Subcutaneous abdominal adipose tissue (tissue), 5 donors: ENCODE measurements around the gene KCNK10.

Experiments
- H3K27ac ChIP-seq: one replicate; pipeline ENCODE4 v1.7.0; 2013; ENCODE audit warnings: low read depth, mild to moderate bottlenecking, inconsistent platforms, low read length, moderate library complexity
- H3K27me3 ChIP-seq, 5 donors: one replicate each; pipeline ENCODE4 v1.7.0; 2013; ENCODE audit warnings: low read length in 5 of 5, inconsistent platforms in 1 of 5; ENCODE audit not compliant: control insufficient read depth in 5 of 5, insufficient read depth in 4 of 5
- H3K36me3 ChIP-seq, 5 donors: one replicate each; pipeline ENCODE4 v1.7.0; 2013; ENCODE audit warnings: low read length in 5 of 5; ENCODE audit not compliant: control insufficient read depth in 5 of 5, insufficient read depth in 5 of 5
- H3K4me1 ChIP-seq, 5 donors: one replicate each; pipeline ENCODE4 v1.7.0; 2013; ENCODE audit warnings: low read length in 5 of 5, mild to moderate bottlenecking in 3 of 5, moderate library complexity in 1 of 5; ENCODE audit not compliant: control insufficient read depth in 5 of 5, insufficient read depth in 5 of 5
- H3K4me3 ChIP-seq, 5 donors: one replicate each; pipeline ENCODE4 v1.7.0; 2013; ENCODE audit warnings: low read length in 5 of 5, low read depth in 1 of 5
- H3K9ac ChIP-seq, 5 donors: one replicate each; pipeline ENCODE4 v1.7.0; 2013; ENCODE audit warnings: low read length in 5 of 5, mild to moderate bottlenecking in 4 of 5, moderate library complexity in 3 of 5
- H3K9me3 ChIP-seq, 5 donors: one replicate each; pipeline ENCODE4 v1.7.0; 2013; ENCODE audit warnings: low read length in 5 of 5; ENCODE audit not compliant: control insufficient read depth in 5 of 5
- donor health status: healthy.
- donor health status: healthy.
- donor health status: healthy.
- donor health status: healthy.
- donor health status: healthy.

The KCNK10 gene

GRCh38 chr14:88342980-88343379, 19.9 kb upstream of the KCNK10 start:
- Histone ChIP-seq H3K9me3 (no peaks in the 10 kb centered on the region), H3K36me3 (no peaks in the 10 kb centered on the region), H3K27me3 (peaks cover 0 to 2% (median 0%) of the 10 kb centered on the region in 5 donors), H3K9ac (no peak overlapping the region), H3K4me3 (no peak overlapping the region), H3K27ac (no peak overlapping the region), H3K4me1 (no peaks in the 10 kb centered on the region)

DNA sequence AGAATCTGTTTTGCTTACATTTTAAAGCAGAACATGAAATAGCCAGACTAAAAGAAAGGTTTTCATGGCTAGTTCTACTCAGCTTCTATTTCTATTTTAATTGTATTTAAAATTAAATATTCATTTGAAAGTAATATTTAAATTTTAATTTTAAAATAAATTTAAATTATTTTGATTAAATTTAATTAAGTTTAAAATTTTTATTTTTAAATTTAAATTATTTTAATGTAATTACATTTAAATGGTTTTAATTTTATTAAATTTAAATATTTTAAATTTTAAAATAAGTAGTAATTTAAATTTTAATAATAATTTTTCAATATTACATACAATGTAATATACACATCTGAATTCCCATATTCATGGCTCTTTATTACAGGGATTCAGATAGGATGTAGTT, 17.3 kb upstream of the KCNK10 start:
- no peak overlapping the region for H3K27ac ChIP-seq
- no peak overlapping the region for H3K9ac ChIP-seq
- peaks cover 0 to 2% (median 0%) of the 10 kb centered on the region in 5 donors for H3K27me3 ChIP-seq
- no peak overlapping the region for H3K4me3 ChIP-seq
- H3K36me3 ChIP-seq = no peaks in the 10 kb centered on the region
- H3K4me1 ChIP-seq = no peaks in the 10 kb centered on the region
- no peaks in the 10 kb centered on the region for H3K9me3 ChIP-seq

DNA sequence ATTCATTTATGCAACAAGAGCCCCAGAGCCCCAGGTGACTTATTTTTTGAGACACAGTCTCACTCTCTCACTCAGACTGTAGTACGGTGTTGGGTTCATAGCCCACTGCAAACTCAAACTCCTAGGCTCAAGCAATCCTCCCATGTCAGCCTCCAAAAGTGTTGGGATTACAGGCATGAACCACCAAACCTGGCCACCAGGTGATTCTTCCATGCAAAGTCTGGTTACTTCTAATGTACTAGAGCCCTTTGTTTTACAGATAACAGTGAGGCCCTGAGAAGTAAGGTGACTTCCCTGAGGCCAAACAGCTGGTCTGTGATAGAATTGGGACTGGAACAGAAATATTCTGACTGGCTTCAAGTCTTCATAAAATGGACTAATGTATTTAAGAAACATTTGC, 10.0 kb upstream of the KCNK10 start:
- H3K9ac ChIP-seq = no peak overlapping the region
- peaks cover 0 to 11% (median 0%) of the 10 kb centered on the region in 5 donors for H3K27me3 ChIP-seq
- no peak overlapping the region for H3K27ac ChIP-seq
- no peaks in the 10 kb centered on the region for H3K9me3 ChIP-seq
- no peaks in the 10 kb centered on the region for H3K36me3 ChIP-seq
- no peak overlapping the region for H3K4me3 ChIP-seq
- no peaks in the 10 kb centered on the region for H3K4me1 ChIP-seq

DNA sequence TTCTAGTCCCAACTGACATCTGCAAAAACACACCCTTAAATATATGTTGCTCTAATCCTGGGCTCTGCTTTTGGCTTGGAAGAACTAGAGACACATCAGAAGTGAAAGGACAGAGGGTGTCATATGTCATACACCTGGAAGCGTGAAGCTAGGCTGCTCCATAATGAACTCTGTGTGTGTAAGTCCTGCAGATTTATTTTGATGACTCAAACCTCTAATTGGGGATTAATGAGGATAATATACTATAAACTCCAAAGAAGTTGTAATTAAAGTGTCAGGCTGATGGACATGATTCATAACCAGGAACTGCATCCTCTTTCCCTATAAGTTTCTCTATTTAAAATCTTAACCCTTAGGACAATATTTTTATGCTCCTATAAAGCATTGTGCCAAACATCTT, 4.4 kb upstream of the KCNK10 start:
- Histone ChIP-seq H3K4me3 (no peak overlapping the region), H3K36me3 (no peaks in the 10 kb centered on the region), H3K9me3 (no peaks in the 10 kb centered on the region), H3K27me3 (peaks cover 30 to 61% (median 46%) of the 10 kb centered on the region in 5 donors), H3K4me1 (peaks cover 0 to 12% (median 7%) of the 10 kb centered on the region in 5 donors), H3K9ac (no peak overlapping the region), H3K27ac (no peak overlapping the region)

DNA sequence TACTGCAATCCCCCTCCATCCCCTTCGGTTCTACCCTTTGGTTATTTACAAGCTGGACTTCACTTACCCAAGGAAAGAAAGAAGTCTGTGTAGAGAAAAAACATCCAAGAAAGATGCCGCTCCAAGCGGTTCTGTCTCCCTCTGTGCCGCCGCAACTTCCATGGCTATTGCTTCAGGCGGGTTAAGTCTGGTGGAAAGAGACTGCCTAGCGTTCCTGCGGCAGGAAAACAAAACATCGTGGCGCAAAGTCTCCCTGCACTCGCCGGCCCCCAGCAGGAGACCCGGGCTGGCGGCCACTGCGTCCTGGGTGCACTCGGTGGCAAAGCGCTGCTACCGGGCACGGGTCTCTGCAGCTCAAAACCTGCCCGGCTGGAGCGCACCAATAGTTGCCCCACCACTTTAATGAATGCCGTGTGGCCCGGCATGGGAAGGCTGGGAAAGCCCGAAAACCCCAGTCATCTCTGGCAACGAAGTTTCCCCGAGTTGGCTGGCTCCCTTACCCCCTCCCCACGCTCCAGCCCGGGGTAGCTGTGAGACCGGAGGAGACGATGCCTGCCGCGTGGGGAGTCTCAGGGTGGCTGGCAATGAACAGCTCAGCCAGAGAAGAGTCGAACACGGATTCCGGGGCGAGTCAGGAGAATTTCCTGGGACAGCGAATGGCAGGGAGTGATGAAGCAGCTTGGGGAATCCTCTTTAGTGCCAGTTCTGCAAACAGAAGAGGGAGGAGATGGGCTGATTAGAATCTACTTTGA, 3.5 kb upstream of the KCNK10 start:
- H3K27ac ChIP-seq = no peak overlapping the region
- peaks cover 38 to 70% (median 53%) of the 10 kb centered on the region in 5 donors for H3K27me3 ChIP-seq
- no peak overlapping the region for H3K9ac ChIP-seq
- H3K36me3 ChIP-seq = no peaks in the 10 kb centered on the region
- no peaks in the 10 kb centered on the region for H3K9me3 ChIP-seq
- H3K4me1 ChIP-seq = peaks cover 0 to 18% (median 9%) of the 10 kb centered on the region in 5 donors
- no peak overlapping the region for H3K4me3 ChIP-seq

- H3K9me3 ChIP-seq = no peaks in the 10 kb centered on the region
- H3K4me3 ChIP-seq = no peak overlapping the region
- H3K36me3 ChIP-seq = no peaks in the 10 kb centered on the region
- H3K27ac ChIP-seq = no peak overlapping the region
- H3K9ac ChIP-seq = no peak overlapping the region
- peaks cover 38 to 76% (median 53%) of the 10 kb centered on the region in 5 donors for H3K27me3 ChIP-seq
- peaks cover 0 to 18% (median 9%) of the 10 kb centered on the region in 5 donors for H3K4me1 ChIP-seq
Measured at GRCh38 chr14:88325883-88326282, 2.8 kb upstream of the KCNK10 start.

DNA sequence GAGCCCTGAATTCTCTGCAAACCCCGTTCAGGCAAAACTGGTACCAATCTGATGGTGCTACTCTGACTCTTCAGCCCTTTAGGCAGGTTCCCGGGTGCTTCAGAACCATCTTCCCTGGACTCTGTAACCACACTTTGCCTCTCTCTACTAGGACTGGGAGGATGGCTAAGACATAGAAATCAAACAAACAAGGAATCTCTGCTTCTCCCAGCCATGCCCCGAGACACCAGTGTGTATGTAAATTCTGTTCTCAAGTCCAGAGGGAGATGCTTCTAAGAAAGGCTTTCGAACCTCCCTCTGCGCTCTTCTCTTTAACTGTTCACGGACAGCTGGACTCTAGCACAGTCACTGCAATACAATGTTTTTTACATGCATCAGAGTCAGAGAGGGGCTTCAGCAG, 1.9 kb upstream of the KCNK10 start:
- Histone ChIP-seq H3K4me3 (no peak overlapping the region), H3K4me1 (peaks cover 0 to 18% (median 9%) of the 10 kb centered on the region in 5 donors), H3K27me3 (peaks cover 38 to 78% (median 56%) of the 10 kb centered on the region in 5 donors), H3K9ac (no peak overlapping the region), H3K36me3 (no peaks in the 10 kb centered on the region), H3K27ac (no peak overlapping the region), H3K9me3 (no peaks in the 10 kb centered on the region)

- no peak overlapping the region for H3K4me3 ChIP-seq
- H3K27me3 ChIP-seq = peaks cover 38 to 76% (median 56%) of the 10 kb centered on the region in 5 donors
- H3K27ac ChIP-seq = no peak overlapping the region
- peaks cover 0 to 18% (median 9%) of the 10 kb centered on the region in 5 donors for H3K4me1 ChIP-seq
- H3K9me3 ChIP-seq = no peaks in the 10 kb centered on the region
- H3K9ac ChIP-seq = no peak overlapping the region
- no peaks in the 10 kb centered on the region for H3K36me3 ChIP-seq
Measured at GRCh38 chr14:88324491-88324890, 1.4 kb upstream of the KCNK10 start.

- Histone ChIP-seq H3K27ac (no peak overlapping the region), H3K27me3 (peaks cover 38 to 75% (median 56%) of the 10 kb centered on the region in 5 donors), H3K9me3 (no peaks in the 10 kb centered on the region), H3K4me1 (peaks cover 0 to 18% (median 9%) of the 10 kb centered on the region in 5 donors), H3K4me3 (peak overlapping the region in 1 of 5 donors; percentile 47), H3K9ac (no peak overlapping the region), H3K36me3 (no peaks in the 10 kb centered on the region)
Measured at GRCh38 chr14:88323523-88324199, 592 bp upstream of the KCNK10 start.

DNA sequence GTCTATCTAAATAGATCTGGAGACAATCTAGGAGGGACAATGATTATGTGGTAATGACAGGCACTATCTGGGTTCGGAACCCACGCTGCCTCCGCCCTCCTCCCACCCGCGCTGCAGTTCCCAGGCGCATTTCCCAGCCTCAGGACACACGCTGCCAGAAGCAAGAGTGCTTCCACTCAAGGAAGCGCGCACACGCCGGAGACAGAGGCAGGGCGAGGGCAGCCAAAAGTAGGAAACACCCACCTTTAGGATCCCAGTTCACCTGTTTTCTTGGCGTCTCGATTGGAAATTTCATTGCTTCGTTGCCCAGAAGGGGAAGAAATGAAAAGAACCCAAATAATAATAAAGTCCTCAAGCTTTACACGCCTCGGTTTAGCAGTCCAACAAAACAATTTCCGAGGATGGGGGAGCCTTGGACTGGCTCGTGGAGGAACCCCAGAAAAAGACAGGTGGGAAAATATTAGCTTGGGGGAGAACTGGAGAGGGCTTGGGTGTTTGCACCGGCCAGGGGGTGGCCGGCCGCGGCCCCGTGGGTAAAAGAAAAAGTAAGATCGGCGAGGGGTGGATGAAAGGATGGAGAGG, 474 bp downstream of the KCNK10 start:
- H3K4me1 ChIP-seq = peaks cover 0 to 18% (median 9%) of the 10 kb centered on the region in 5 donors
- no peak overlapping the region for H3K9ac ChIP-seq
- H3K4me3 ChIP-seq = peak overlapping the region in 2 of 5 donors; percentile 28 to 49
- H3K36me3 ChIP-seq = no peaks in the 10 kb centered on the region
- no peaks in the 10 kb centered on the region for H3K9me3 ChIP-seq
- H3K27ac ChIP-seq = no peak overlapping the region
- peaks cover 36 to 71% (median 56%) of the 10 kb centered on the region in 5 donors for H3K27me3 ChIP-seq
